ENCODE results near the gene JMJD1C. TPM values are rescaled to one million over a fixed set of nuclear protein-coding genes. Genes with fewer than 3 reads are reported as not detected.
A peak's percentile ranks its signal among the peaks of the same experiment; 100 is the strongest.
"Not testable (repeated sequence)": the region's sequence is repeated elsewhere in the genome, so short reads cannot be mapped to it uniquely, and the experiment has no call there.

JMJD1C gene
- total RNA-seq, 1 experiment from 2014 or later, result 139 TPM

DNA sequence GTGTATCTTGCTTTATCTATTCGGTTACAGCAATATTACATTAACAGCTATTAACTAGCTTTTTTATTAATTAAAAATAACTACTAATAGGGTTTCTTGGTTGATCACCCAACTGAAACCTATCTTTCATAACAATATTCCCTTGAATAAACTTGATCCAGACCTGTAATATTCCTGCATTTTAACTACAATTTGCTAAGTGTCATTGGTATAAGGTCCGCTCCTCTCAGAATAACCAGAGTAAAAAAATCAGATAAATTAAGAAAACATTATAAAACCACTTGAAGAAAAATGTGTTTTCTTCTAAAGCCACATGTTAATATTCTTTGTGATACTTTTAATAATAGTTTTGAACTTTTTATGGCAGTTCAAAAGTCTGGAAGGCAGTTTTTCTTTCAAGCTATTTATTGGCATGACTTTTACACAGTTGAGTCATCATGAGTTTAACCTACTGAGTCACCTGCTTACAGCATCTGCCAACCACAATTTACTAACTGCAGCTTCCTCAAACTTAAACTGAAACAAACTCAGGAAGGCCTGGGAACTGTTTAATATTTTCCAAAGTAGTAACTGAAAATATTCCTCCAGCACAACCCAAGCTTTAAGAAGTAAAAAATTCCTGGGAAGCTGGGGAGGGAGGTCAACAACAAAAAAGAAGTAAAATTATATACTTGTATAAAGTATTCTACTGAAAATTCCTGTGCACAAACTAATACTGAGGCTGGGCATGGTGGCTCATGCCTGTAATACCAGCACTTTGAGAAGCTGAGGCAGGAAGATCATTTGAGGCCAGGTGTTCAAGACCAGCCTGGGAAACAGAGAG is 229.5 kb downstream of the JMJD1C start:
- no TSS peak for BruUV-seq (replicated peaks)
- intact Hi-C loops (cut with micrococcal nuclease), result loop anchor here (1.0 kb wide), 1 partner anchor 33 kb away; no protein-coding TSS in a partner anchor
- TF ChIP-seq EZH2phosphoT487 (IDR thresholded peaks at IDR 0.05; ENCODE audit: borderline replicate concordance, low read length) (no peak), CTCF (conservative IDR thresholded peaks at IDR 0.05; ENCODE audit: low read depth, low read length) (no peak), EZH2 (IDR thresholded peaks at IDR 0.05; ENCODE audit: low read length, unreplicated experiment) (no peak)
- Histone ChIP-seq H3K9me3 (ENCODE audit: low read length) (no peaks in the 10 kb centered on the region), H3K4me1 (ENCODE audit: insufficient read depth, low read length) (peaks cover 56% of the 10 kb centered on the region), H3K27me3 (ENCODE audit: low read length) (no peaks in the 10 kb centered on the region), H3F3A (ENCODE audit: low read length, unreplicated experiment) (peaks cover 7% of the 10 kb centered on the region), H3K79me2 (ENCODE audit: low read length) (peaks cover 93% of the 10 kb centered on the region), H4K20me1 (ENCODE audit: low read length) (peaks cover 24% of the 10 kb centered on the region), H2AFZ (ENCODE audit: low read length) (no peak overlapping the region), H3K9ac (ENCODE audit: low read length) (peak overlapping the region; percentile 55), H3K4me2 (ENCODE audit: low read length) (peak overlapping the region; percentile 74), H3K9me2 (replicated peaks; ENCODE audit: low read length) (no peaks in the 10 kb centered on the region), H3K4me3 (ENCODE audit: low read length) (peak overlapping the region; percentile 41), H3K27ac (ENCODE audit: low read length) (peak overlapping the region; percentile 86), H3K36me3 (ENCODE audit: low read depth, low read length) (0 out of 2 replicates have a peak, but pooled peaks cover 5% of the 10 kb centered on the region)
- DNase-seq (peak; percentile 100), ATAC-seq (peak; percentile 93)
- ChIA-PET POLR2A (ENCODE audit: unreplicated experiment) (interaction anchor here (0.6 to 1.6 kb wide), 4 partner anchors 11 to 200 kb away, joined by 3 to 13 read pairs (median 3); no protein-coding TSS in a partner anchor), CTCF (interaction anchor here (0.7 to 1.1 kb wide), 6 partner anchors 11 to 394 kb away, joined by 3 to 6 read pairs (median 4); no protein-coding TSS in a partner anchor)

DNA sequence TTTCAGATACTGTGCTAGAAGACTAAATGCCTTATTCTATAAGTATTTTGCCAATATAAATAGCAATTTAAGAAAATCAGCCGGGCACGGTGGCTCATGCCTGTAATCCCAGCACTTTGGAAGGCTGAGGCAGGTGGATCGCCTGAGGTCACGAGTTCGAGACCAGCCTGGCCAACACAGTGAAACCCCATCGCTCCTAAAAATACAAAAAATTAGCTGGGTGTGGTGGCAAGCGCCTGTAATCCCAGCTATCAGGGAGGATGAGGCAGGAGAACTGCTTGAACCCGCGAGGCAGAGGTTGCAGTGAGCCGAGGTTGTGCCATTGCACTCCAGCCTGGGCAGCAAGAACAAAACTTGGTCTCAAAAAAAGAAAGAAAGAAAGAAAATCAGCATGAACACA is 230.6 kb downstream of the JMJD1C start:
- Histone ChIP-seq H3K79me2 (ENCODE audit: low read length) (peaks cover 93% of the 10 kb centered on the region), H3K4me1 (ENCODE audit: insufficient read depth, low read length) (peaks cover 54% of the 10 kb centered on the region), H3K27ac (ENCODE audit: low read length) (peak overlapping the region; percentile 86; the same call in 1 of the 2 replicates), H4K20me1 (ENCODE audit: low read length) (peaks cover 14% of the 10 kb centered on the region; the same call in 1 of the 2 replicates), H3K4me2 (ENCODE audit: low read length) (peak overlapping the region; percentile 74; the same call in 1 of the 2 replicates)
- ATAC-seq; H3K27me3 ChIP-seq (ENCODE audit: low read length); H2AFZ ChIP-seq (ENCODE audit: low read length); H3F3A ChIP-seq (ENCODE audit: low read length, unreplicated experiment); CTCF ChIA-PET; H3K9ac ChIP-seq (ENCODE audit: low read length); H3K4me3 ChIP-seq (ENCODE audit: low read length); intact Hi-C loops (cut with micrococcal nuclease); H3K9me2 ChIP-seq (replicated peaks; ENCODE audit: low read length); BruUV-seq (replicated peaks); H3K36me3 ChIP-seq (ENCODE audit: low read depth, low read length); DNase-seq; H3K9me3 ChIP-seq (ENCODE audit: low read length): not testable (repeated sequence)
- POLR2A ChIA-PET (ENCODE audit: unreplicated experiment), result interaction anchor here (0.6 kb wide), 2 partner anchors 11 to 148 kb away, joined by 3 to 4 read pairs; no protein-coding TSS in a partner anchor

DNA sequence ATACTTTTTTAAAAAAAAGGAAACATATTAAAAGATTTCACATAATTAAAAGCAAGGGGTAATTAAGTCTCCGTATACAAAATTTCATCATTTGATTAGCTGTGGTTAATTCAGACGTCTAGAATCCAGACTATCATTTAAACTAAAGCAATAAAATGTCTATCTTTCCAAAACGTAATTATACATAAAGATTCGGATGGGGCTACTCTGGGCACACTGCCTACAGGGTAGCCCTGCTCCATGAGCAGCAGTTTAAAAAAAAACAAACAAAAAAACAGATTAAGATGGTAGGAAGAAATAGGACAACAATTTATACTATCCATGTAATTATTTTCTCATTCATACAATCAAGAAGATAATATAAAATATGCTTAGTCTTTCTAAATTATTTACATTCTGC is 236.6 kb downstream of the JMJD1C start:
- Histone ChIP-seq H4K20me1 (ENCODE audit: low read length) (peaks cover 28% of the 10 kb centered on the region), H3K4me2 (ENCODE audit: low read length) (no peak overlapping the region), H3K4me1 (ENCODE audit: insufficient read depth, low read length) (peaks cover 43% of the 10 kb centered on the region), H3K9ac (ENCODE audit: low read length) (no peak overlapping the region), H3K36me3 (ENCODE audit: low read depth, low read length) (no peaks in the 10 kb centered on the region), H2AFZ (ENCODE audit: low read length) (no peak overlapping the region), H3K27me3 (ENCODE audit: low read length) (no peaks in the 10 kb centered on the region), H3K9me2 (replicated peaks; ENCODE audit: low read length) (no peaks in the 10 kb centered on the region), H3K27ac (ENCODE audit: low read length) (no peak overlapping the region), H3K4me3 (ENCODE audit: low read length) (no peak overlapping the region), H3F3A (ENCODE audit: low read length, unreplicated experiment) (no peaks in the 10 kb centered on the region), H3K9me3 (ENCODE audit: low read length) (no peaks in the 10 kb centered on the region), H3K79me2 (ENCODE audit: low read length) (peaks cover 99% of the 10 kb centered on the region)
- intact Hi-C loops (cut with micrococcal nuclease), result no loop called here
- BruUV-seq (replicated peaks), result no TSS peak
- ChIA-PET POLR2A (ENCODE audit: unreplicated experiment) (interaction anchor here (0.6 kb wide), 1 partner anchor 478 kb away, joined by 8 read pairs; no protein-coding TSS in a partner anchor), CTCF (no interaction called here)
- TF ChIP-seq EZH2 (IDR thresholded peaks at IDR 0.05; ENCODE audit: low read length, unreplicated experiment), result no peak
- TF ChIP-seq EZH2phosphoT487 (IDR thresholded peaks at IDR 0.05; ENCODE audit: borderline replicate concordance, low read length), result no peak
- no peak for TF ChIP-seq CTCF (conservative IDR thresholded peaks at IDR 0.05; ENCODE audit: low read depth, low read length)
- DNase-seq (no peak), ATAC-seq (no peak)

Data from PC-3 (cell line).